ENCODE results near the gene MFSD6.

GRCh38 chr2:190511104-190511503 lies 102.9 kb downstream of the MFSD6 start:
- TF ChIP-seq TAF1 (IDR thresholded peaks at IDR 0.05; ENCODE audit: borderline replicate concordance, low read depth, low read length) (no peak), JUND (IDR thresholded peaks at IDR 0.05) (no peak), CHD2 (IDR thresholded peaks at IDR 0.05; ENCODE audit: low read length, partially characterized antibody) (no peak), FOSL2 (IDR thresholded peaks at IDR 0.05; ENCODE audit: borderline replicate concordance, low read depth) (no peak)
